Measurements from ENCODE around the gene CD48. TPM values are rescaled to one million over a fixed set of nuclear protein-coding genes. Genes with fewer than 3 reads are reported as not detected.

The CD48 gene
- total and polyA plus RNA-seq, 8 donors = 0.37 to 5.1 (median 1.1) TPM

DNA sequence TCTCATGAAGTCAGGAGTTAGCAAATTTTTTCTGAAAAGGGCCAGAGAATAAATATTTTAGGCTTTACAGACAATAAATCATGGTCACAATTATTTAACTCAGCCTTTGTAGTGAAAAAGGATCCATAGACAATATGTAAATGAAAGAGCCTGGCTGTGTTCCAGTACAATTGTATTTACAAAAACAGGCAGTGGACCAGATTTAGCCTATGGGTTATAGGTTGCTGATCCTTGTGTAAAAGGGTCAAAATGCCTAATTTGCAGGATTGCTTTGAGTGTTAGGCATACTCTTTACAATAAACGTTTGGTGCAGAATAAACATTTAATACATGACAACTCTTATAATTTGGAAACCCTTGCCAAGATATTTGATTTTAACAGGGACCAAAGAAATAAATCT lies 33.9 kb upstream of the CD48 start:
- intact Hi-C loops (cut with DNase I) = no loop called here
- ATAC-seq = no peak

DNA sequence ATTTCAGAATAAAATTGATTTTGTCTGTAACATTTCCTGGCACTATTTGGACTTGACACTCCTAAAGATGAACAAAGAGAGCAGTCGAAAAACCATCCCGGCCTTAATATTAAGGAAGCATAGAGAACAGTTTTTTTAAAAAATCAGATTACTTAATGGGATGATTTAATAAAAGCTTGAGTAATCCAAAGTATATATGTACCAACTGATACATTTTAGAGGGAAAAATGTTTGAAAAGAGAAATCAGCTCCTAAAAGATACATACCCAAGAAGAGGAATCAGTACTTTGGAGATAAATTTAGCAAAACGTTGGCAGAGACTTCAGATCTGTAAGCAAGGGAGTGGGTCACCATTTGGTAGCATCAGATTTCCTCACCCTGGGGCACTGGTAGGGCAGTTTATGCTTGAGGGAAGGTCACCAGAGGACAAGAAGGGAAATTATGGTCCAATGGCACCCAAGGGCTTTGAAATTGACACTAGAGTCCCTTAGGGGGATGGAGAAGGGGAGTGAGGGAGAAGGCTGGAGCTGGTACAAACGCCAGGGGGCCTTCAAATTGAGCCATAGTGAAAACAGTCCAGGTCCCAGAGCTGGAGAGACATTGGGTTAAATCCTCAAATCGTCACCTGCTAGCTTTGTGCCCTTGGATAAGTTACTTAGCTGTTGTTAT lies 33.4 kb upstream of the CD48 start:
- H3K36me3 ChIP-seq = no peaks in the 10 kb centered on the region
- H3K4me3 ChIP-seq = no peak overlapping the region
- no peak for ATAC-seq
- TF ChIP-seq, protein P1, sequence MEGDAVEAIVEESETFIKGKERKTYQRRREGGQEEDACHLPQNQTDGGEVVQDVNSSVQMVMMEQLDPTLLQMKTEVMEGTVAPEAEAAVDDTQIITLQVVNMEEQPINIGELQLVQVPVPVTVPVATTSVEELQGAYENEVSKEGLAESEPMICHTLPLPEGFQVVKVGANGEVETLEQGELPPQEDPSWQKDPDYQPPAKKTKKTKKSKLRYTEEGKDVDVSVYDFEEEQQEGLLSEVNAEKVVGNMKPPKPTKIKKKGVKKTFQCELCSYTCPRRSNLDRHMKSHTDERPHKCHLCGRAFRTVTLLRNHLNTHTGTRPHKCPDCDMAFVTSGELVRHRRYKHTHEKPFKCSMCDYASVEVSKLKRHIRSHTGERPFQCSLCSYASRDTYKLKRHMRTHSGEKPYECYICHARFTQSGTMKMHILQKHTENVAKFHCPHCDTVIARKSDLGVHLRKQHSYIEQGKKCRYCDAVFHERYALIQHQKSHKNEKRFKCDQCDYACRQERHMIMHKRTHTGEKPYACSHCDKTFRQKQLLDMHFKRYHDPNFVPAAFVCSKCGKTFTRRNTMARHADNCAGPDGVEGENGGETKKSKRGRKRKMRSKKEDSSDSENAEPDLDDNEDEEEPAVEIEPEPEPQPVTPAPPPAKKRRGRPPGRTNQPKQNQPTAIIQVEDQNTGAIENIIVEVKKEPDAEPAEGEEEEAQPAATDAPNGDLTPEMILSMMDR (IDR thresholded peaks at IDR 0.05) = no peak
- intact Hi-C loops (cut with DNase I) = no loop called here
- no peak overlapping the region for H3K27ac ChIP-seq
- no peaks in the 10 kb centered on the region for H3K27me3 ChIP-seq
- 60 to 67% methylated on average over 5 of the region's 5 CpGs for WGBS, 2 donors
- no peak for FAIRE-seq
- H3K4me1 ChIP-seq = no peaks in the 10 kb centered on the region
- DNase-seq = no peak
- H3K9me3 ChIP-seq = no peaks in the 10 kb centered on the region

More for the DNA sequence above, 33.9 kb upstream of the CD48 start:
- Histone ChIP-seq H3K36me3 (no peaks in the 10 kb centered on the region), H3K27ac (no peak overlapping the region), H3K4me1 (no peaks in the 10 kb centered on the region), H3K4me3 (no peak overlapping the region), H3K27me3 (no peaks in the 10 kb centered on the region), H3K9me3 (no peaks in the 10 kb centered on the region)
- DNase-seq = no peak
- TF ChIP-seq, protein P1 (IDR thresholded peaks at IDR 0.05) = no peak
- 46 to 48% methylated on average over 1 of the region's 1 CpG for WGBS, 2 donors
- no peak for FAIRE-seq

DNA sequence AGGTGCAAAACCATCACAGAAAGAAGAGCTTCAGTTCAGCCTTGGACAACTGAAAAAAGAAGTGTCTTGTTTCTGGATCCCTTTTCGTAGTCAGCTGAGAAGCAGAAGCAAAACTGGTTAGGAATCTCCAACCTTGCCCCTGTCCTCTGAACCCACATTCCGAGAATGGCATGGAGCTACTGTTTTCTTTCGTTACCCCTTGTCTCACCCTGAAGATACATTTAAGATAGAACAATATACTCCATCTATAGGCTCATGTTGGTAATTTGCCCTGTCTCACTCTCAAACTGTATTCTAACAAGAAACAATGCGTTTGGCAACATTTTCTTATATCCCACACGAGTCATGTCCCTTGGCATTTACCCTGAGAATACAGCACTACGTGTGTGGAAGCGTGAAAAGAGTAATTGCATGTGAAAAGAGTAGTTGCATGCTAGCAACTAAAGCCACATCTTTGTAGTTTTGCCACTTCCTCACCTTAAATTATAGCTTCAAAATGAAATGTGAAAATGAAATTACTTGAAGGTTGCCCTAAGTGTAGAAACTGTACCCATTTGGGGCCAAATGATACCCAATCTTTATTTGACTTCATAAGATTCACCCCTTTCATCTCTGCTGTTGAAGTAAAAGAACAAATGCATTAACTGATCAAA lies 32.7 kb upstream of the CD48 start:
- no peaks in the 10 kb centered on the region for H3K9me3 ChIP-seq
- DNase-seq = no peak
- no peaks in the 10 kb centered on the region for H3K27me3 ChIP-seq
- no peak overlapping the region for H3K27ac ChIP-seq
- no peaks in the 10 kb centered on the region for H3K36me3 ChIP-seq
- no peaks in the 10 kb centered on the region for H3K4me1 ChIP-seq
- TF ChIP-seq, protein P1 (IDR thresholded peaks at IDR 0.05) = no peak
- FAIRE-seq = no peak
- ATAC-seq = no peak
- intact Hi-C loops (cut with DNase I) = no loop called here
- no peak overlapping the region for H3K4me3 ChIP-seq
- WGBS, 2 donors = 70 to 77% methylated on average over 7 of the region's 7 CpGs

DNA sequence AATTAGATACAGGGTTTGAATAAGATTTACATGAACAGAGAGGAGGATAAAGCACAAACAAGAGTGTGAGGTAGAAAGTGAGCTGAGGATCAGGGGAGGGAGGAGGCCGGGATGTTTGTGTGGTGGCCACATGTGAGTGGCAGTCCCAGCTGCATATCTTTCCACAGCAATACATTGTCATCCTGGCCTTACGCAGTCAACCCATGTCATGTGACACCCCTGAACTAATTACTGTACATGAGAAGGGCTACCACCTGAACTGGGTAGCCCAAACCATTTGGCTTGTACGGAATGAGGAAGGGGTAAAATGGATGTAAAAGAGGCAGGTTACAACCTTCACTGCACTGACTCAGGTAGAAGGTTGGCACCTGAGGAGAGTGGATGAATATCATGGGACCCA lies 31.6 kb upstream of the CD48 start:
- H3K27ac ChIP-seq = no peak overlapping the region
- TF ChIP-seq, protein P1 (IDR thresholded peaks at IDR 0.05) = no peak
- no peaks in the 10 kb centered on the region for H3K36me3 ChIP-seq
- FAIRE-seq (no peak), DNase-seq (no peak), ATAC-seq (no peak)
- H3K27me3 ChIP-seq = no peaks in the 10 kb centered on the region
- 67 to 75% methylated on average over 3 of the region's 3 CpGs for WGBS, 2 donors
- no peaks in the 10 kb centered on the region for H3K9me3 ChIP-seq
- intact Hi-C loops (cut with DNase I) = no loop called here
- H3K4me1 ChIP-seq = no peaks in the 10 kb centered on the region
- no peak overlapping the region for H3K4me3 ChIP-seq
